T47D (cell line): ENCODE measurements around the gene SNX8.

Experiments
- DNase-seq, 2 experiments: peaks; one replicate each; pipeline versions ENCODE4 v3.0.0 to v3.0.0-alpha.2; 2011 to 2012; ENCODE audit warnings: low read depth in 1 of 2, low spot score in 1 of 2
- JUND ChIP-seq: IDR thresholded peaks from 2 replicates; pipeline ENCODE4 v1.6.1; 2012; ENCODE audit warnings: low read depth
- in situ Hi-C: cut with HindIII; loops from 2 replicates; pipeline ENCODE4 v1.10.0; 2016; ENCODE audit warnings: low sequenced_read_pairs, low pct_unique_long_range_greater_than_20kb

The SNX8 gene

DNA sequence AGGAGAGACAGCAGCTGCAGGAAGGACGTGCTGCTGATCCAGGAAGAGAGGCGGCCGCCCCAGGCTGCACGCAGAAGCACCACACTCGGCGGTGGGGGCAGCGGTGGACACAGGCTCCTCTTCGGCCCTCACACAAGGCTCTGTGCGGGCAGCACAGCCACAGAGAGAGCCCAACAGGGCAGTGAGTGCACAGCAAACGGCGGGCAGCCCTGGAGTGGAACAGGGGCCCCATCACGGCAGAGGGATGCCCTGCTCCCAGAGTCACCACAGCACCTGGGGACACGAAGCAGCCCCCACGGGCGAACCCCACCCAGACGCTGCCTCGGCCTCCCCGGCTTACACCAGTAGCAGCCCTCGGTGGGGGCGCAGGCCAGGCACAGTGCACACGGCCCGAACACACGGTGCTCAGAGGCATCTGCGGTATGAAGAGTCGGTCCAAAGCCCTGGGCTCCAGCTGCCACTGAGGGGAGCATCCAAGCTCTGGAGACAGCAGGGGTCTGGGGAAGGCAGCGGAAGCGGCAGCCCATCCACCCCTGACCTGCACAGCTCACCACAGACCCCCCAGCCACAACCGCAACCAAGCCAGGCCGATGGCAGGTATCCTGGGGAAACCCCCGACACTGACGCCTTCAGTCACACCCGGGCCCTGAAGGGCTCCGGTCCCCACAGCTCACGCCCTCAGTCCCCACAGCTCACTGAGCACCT lies 55.4 kb downstream of the SNX8 start:
- in situ Hi-C loops: no loop called here
- DNase-seq: no peak
- no peak for TF ChIP-seq JUND

DNA sequence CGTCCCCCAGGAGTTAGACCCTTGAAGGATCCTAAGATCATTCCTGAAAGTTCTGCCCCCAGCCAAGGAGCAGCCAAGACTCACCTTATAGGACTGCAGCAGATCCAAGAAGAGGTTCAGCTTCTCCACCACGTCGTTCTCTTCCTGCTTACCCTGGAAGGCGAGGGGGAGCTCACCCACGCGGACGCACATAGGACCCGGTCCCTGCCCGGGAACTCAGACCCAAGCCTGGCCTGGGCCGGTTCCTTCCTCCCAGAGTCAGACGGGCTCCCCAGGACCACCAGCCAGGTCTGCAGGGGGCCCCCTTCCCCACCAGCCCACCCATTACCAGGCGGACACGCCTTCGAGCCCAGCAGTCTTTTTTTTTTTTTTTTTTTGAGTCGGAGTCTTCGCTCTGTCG lies 56.6 kb downstream of the SNX8 start:
- in situ Hi-C loops: no loop called here
- TF ChIP-seq JUND: no peak
- no peak for DNase-seq

DNA sequence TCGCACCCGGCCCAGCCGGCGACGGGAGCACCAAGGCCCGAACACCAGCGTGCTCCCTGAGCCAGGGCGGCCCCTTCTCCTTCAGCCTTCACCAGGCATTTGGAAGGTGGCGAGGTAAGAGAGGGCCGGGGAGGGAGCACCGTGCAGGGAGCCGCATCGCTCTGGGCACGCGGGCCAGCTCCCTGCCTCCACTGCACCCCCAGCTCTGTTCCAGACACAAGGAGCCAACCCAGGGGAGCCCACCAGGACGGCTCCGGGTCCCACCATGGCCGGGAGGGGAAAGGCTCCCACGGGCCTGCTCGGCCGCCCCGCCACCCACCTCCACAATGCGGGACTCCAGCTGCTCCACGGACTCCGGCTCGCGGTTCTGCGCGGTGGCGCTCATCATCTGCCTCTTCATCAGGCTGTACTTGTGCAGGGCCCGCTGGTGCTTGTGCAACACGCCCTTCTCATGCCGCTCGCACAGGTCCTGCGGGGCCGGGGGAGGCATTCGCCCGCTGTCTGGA lies 57.1 kb downstream of the SNX8 start:
- no peak for TF ChIP-seq JUND
- in situ Hi-C loops: no loop called here
- DNase-seq: no peak

DNA sequence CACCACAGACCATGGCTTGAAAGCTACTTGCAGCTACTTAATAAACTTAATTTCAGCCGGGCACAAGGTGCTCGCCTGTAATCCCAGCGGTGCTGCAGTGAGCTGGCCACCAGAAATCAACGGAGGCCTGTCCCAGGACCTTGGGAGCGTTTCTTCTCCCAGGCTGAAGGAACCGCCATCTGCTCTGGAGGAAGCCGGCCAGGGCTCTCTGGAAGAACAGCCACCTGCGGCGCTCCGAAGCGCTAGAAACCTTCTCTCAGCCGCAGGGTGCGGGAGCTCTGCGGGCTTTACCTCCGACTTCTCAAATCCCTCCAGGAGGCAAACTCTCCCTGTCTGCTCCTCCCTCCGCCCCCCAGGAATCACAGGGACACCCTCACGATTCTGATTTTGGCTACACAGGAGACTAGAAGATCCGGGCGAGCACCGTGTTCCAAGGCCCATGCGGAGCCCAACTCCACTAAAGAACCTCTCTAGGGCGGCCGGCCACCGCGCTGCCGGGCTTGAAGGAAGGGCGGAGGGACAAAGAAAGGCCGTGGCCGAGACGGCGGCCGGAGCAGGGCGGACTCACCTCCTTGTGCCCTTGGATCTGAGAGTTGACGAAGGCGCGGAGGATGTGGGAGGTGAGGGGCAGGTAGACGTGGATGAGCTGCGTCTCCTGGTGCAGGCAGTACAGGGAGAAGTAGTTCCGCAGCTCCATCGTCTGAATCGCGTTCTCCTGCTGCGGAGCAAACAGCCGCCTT lies 57.8 kb downstream of the SNX8 start:
- in situ Hi-C loops: no loop called here
- no peak for DNase-seq
- TF ChIP-seq JUND: no peak

DNA sequence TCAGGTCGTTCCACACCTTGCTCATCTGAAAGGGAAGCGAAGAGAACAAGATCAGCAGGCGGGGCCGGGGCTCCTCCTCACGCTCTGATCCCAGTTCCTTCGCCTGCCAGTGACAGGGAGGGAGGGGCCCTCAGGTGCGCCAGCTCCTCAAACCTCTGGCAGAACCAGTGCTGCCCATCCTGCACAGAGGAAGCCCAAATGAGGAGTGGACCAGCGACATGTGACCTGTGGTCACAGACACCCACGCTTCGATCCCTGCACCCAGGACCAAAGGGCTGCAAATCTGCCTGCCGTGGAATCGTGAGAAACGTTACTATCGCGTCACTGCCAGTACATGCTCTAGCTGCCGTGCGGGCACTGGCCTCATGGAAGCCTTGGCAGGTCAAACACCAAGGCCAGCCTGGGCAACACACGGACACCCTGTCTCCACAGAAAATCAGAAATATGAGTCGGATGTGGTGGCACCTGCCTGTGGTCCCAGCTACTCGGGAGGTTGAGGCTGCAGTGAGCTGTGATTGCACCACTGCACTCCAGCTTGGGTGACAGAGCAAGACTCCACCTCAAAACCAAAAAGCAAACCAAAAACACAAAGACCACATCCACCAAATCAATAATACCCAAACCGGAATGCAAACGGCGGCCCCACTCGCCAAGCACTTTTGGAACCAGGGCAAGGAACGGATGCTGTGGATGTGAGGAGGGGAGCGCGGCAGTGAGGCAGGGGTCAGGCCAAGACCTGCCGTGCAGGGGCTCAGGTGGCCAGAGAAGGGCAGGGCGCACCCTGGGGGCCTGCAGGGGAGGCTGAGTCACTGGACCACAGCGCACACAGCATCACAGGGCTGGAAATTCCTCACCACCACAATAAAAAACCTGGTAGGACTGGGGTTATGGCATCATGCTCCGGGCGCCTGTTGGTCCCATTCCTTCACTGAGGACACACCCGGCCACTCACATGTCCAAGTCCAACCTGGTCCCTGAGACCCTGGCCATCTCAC lies 58.8 kb downstream of the SNX8 start:
- DNase-seq: no peak
- TF ChIP-seq JUND: no peak
- in situ Hi-C loops: no loop called here

DNA sequence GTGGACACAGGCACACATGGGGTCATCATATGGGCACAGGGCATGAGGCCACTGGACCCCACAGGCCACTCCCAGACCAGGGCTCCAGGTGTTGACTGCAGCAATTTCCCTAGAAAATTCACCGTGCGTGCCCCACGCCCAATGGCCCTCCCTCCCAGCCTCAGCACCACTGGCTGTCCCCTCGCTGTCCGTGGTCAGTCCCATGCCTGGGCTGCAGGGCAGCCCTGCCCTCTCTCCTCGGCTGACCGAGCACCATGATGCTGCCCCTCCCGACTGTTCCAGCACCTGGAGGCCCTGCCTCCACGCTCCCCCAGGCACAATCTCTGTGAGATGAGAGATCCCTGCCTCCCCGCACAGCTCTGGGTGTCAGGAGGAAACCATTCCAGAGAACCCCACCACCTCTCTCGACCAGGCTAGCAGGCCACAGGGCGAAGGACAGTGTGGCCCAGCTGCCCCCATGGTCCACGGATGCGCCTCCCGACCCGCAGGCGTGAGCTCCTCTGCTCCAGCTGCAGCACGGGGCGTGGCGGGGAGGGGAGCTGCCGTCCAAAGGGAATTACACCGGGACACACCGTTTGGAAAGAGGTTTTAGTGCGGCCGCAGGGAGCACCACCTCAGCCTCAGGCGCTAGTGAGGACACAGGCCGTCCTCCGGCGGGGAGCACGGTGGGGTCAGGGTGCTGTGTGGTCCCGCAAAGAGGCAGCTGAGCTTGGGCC lies 59.7 kb downstream of the SNX8 start:
- TF ChIP-seq JUND: no peak
- in situ Hi-C loops: no loop called here
- DNase-seq: no peak

DNA sequence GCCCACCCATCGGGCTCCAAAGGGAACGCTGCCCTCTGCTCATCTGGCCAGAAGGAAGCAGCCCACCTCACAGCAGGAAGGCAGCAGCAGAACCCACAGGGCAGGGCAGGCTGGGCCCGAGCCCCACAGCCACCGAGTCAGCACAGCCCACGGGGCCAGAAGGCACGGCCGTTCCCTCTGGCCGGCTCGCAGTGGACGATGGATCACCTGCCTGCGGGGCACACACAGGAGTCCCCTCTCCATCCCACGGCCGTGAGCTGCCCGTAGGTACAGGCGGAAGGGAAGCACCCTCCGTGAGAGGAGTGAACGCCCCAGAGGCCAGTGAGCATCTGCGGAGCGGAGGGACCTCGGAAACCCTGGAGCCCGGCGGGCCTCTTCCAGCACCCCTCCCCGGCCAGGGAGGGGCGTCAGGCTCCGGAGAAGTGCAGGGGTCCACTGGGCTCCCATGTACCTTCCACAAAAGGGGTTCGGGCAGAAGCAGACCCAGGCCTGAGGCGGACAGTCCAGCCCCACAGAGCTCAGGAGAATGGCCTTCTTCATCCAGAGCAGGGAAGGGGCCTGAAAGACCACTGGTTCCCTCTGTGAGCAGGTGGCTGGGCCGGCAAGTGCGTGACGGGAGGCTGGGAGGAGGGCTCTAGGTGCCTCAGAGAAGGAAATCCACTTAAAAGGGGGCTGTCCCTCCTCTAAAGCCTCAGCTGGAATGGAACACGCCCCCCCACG lies 60.6 kb downstream of the SNX8 start:
- no peak for TF ChIP-seq JUND
- DNase-seq: no peak
- in situ Hi-C loops: no loop called here

DNA sequence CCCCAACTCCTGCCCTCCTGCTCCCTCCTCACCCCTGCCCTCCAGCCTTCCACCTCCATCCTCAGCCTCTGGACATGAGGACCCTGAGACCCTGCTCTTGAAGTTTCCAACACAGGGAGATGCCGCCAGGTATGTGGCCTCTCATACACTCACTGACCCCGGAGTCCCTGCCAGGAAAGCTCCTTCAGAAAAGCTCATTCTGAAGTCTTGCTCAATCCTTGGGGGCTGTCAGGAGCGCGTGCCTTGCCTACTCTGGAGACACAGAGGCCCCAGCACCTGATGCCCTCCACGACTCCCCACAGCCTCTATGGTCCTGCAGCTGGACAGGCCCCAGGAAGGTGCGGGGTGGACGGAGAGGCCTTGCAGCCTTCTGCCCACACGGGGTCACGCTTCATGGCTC lies 61.2 kb downstream of the SNX8 start:
- in situ Hi-C loops: no loop called here
- DNase-seq: no peak
- no peak for TF ChIP-seq JUND

DNA sequence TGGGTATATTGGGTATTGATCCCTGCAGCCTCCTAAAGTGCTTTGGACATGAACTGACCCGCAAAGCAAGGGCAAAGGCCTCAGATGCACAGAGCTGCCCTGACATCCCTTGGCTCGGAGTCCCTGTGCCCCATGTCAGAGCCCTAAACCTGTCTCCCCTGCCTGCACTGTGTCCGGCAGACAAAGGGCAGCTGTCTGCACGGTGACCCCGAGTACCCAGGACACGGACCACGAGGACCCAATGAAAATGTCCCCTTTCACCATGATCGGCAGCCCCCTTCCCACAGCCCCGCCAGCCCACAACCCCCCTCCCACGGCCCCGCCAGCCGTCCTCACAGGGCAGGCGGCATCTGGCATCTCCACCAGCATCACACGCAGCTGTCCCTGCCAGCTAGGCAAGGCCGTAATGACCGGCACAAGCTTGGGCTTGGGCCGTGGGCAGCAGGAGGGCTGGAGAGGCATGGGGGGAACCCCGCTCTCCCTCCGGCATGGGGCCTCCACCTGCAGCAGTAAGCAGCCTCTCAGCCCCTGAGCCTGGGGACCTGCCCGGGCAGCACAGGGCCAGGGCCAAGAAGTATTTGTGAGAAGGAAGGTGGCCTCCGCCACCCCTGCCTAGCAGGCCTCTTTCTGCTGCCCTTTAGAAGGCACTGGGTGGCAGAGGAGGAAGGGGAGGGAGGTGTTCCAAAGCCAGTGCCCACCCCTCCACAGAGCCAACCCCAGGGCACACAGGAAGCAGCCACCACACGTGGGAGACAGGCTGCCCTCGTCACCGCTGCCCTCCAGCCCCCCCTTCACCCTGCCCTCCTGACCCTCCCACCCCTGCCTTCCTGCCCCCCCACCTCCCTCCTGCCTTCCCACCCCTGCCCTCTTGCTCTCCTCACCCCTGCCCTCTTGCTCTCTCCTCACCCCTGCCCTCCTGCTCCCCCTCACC lies 62.1 kb downstream of the SNX8 start:
- in situ Hi-C loops: no loop called here
- no peak for TF ChIP-seq JUND
- no peak for DNase-seq

DNA sequence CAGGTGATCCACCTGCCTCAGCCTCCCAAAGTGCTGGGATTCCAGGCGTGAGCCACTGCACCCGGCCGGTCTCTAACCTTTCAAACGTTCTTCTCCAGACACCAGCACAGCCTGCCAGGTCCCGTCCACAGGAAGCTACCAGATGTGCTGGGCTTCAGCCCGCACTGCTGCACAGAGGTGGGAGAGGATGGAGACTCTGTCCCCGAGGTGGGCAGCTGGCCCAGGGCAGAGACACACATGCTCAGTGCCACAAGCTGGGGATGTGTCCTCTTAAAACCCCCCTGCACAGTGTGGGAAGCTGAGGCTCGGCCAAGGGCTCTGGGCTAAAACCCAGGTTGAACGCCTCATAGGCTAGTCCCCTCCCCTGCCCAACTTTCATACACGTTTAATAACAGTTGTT lies 62.9 kb downstream of the SNX8 start:
- in situ Hi-C loops: no loop called here
- no peak for TF ChIP-seq JUND
- no peak for DNase-seq
